ENCODE measurements around the gene SLC38A3.
A peak's percentile ranks its signal among the peaks of the same experiment; 100 is the strongest.

The SLC38A3 gene

GRCh38 chr3:50187750-50188149, 17.3 kb upstream of the SLC38A3 start:
- TF ChIP-seq, protein P1, sequence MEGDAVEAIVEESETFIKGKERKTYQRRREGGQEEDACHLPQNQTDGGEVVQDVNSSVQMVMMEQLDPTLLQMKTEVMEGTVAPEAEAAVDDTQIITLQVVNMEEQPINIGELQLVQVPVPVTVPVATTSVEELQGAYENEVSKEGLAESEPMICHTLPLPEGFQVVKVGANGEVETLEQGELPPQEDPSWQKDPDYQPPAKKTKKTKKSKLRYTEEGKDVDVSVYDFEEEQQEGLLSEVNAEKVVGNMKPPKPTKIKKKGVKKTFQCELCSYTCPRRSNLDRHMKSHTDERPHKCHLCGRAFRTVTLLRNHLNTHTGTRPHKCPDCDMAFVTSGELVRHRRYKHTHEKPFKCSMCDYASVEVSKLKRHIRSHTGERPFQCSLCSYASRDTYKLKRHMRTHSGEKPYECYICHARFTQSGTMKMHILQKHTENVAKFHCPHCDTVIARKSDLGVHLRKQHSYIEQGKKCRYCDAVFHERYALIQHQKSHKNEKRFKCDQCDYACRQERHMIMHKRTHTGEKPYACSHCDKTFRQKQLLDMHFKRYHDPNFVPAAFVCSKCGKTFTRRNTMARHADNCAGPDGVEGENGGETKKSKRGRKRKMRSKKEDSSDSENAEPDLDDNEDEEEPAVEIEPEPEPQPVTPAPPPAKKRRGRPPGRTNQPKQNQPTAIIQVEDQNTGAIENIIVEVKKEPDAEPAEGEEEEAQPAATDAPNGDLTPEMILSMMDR (IDR thresholded peaks at IDR 0.05): no peak

DNA sequence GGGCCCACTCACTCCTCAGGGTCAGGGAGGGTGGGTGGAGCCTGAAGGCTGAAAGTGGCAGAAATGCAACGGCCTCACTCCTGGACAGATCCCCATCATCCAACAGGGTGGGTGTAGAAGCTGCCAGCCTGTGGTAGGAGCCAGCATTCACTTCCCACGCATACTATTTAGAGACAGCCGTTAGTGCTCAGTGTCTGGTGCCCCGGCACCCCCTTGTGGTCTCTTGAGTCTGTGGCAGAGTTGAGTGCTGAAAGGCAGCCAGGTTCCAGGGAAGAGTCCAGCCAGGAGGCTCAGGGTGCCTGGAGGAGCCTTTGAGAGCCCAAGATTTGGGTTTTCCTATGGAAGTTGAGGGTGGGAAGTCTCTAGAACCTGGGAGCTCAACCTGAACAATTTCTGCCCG, 15.8 kb upstream of the SLC38A3 start:
- TF ChIP-seq, protein P1 (IDR thresholded peaks at IDR 0.05): peak; percentile 74

GRCh38 chr3:50189989-50190388, 15.1 kb upstream of the SLC38A3 start:
- TF ChIP-seq, protein P1 (IDR thresholded peaks at IDR 0.05): no peak

DNA sequence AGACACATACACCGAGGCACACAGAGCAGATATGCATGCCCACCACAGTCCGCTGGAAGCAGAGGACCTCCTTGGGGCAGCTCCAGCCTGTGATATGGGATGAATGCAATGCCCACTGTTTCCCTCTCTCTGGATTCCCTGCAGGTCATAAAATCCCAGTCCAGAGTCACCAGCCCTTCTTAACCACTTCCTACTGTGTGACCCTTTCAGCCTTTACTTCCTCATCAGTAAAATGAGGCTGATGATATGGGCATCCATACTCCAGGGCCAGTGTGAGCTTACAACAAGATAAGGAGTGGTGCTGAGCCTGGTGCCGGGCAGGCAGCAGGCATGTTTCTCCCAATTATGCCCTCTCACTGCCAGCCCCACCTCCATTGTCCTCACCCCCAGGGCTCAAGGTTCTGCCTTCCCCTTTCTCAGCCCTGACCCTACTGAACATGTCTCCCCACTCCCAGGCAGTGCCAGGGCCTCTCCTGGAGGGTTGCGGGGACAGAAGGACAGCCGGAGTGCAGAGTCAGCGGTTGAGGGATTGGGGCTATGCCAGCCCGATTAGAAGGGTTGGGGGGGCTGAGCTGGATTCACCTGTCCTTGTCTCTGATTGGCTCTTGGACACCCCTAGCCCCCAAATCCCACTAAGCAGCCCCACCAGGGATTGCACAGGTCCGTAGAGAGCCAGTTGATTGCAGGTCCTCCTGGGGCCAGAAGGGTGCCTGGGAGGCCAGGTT, 14.0 kb upstream of the SLC38A3 start, which contains the start of gene GNAT1:
Gene GNAT1, plus strand, starts transcription at position 675 of the 725 bp plus-strand sequence. CDS start 116 bp downstream, outside the sequence.
- TF ChIP-seq, protein P1 (IDR thresholded peaks at IDR 0.05): no peak

DNA sequence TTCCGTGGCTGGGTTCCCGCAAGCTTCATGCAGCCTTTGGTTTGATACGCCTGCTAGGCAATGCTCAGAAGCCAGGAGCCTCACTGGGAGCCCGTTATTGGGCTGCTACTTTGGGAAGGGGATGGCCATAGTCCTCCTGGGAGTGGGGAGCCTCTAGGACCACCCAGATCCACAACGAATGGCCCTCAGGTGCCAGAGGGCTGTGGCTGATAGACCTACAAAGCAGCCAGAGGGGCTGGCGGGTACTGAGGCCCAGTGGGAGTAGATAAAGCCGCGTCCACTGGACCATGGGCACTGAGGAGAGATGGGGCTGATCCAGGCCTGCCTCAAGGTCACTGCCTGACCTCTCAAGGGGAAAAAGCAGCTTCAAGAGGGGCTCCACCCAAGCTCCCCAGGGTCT, 12.9 kb upstream of the SLC38A3 start:
- TF ChIP-seq, protein P1 (IDR thresholded peaks at IDR 0.05): no peak

GRCh38 chr3:50192689-50193141, 12.4 kb upstream of the SLC38A3 start:
- TF ChIP-seq, protein P1 (IDR thresholded peaks at IDR 0.05): peak; percentile 94

DNA sequence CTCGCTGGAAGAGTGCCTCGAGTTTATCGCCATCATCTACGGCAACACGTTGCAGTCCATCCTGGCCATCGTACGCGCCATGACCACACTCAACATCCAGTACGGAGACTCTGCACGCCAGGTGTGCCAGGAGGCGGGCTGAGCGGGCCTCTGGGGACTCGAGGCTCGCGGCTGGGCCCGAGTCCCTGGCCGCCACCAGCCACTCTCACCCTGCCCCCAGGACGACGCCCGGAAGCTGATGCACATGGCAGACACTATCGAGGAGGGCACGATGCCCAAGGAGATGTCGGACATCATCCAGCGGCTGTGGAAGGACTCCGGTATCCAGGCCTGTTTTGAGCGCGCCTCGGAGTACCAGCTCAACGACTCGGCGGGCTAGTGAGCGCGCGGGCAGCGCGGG, 11.8 kb upstream of the SLC38A3 start:
- TF ChIP-seq, protein P1 (IDR thresholded peaks at IDR 0.05): no peak

All from LNCAP (cell line).